A673 (cell line): ENCODE measurements around the gene FLT1.

Source experiments
- CTCF ChIP-seq: fragments of 300-800, 200-600 bp; sonication (generic); conservative IDR thresholded peaks from 2 replicates; pipeline ENCODE4 v1.5.1; 2017; ENCODE audit warnings: low read depth, mild to moderate bottlenecking, antibody characterized with exemption, low read length, moderate library complexity, mixed read lengths
- EZH2 ChIP-seq: fragments of 200-600 bp; sonication (generic); IDR thresholded peaks from 2 replicates; pipeline ENCODE4 v1.6.1; 2017; ENCODE audit warnings: borderline replicate concordance, low read depth, mild to moderate bottlenecking, mixed read lengths, antibody characterized with exemption, low read length; ENCODE audit not compliant: poor library complexity, severe bottlenecking

- TF ChIP-seq CTCF = no peak
- no peak for TF ChIP-seq EZH2
Measured at GRCh38 chr13:28396053-28396452, 98.9 kb downstream of the FLT1 start.
